Stimulated activated CD4-positive, alpha-beta T cell treated with anti-CD3 and anti-CD28 coated beads, Interleukin-12 subunit alpha, Interleukin-12 subunit beta, amount 100 ng/mL, for 48 hours (primary cell): ENCODE results near the gene FRMD4A.

Experiments used
- DNase-seq, 3 donors: peaks; one replicate each; pipeline ENCODE4 v3.0.0-alpha.2; 2020; ENCODE audit warnings: low read depth in 2 of 3, low spot score in 1 of 3

FRMD4A gene

DNA sequence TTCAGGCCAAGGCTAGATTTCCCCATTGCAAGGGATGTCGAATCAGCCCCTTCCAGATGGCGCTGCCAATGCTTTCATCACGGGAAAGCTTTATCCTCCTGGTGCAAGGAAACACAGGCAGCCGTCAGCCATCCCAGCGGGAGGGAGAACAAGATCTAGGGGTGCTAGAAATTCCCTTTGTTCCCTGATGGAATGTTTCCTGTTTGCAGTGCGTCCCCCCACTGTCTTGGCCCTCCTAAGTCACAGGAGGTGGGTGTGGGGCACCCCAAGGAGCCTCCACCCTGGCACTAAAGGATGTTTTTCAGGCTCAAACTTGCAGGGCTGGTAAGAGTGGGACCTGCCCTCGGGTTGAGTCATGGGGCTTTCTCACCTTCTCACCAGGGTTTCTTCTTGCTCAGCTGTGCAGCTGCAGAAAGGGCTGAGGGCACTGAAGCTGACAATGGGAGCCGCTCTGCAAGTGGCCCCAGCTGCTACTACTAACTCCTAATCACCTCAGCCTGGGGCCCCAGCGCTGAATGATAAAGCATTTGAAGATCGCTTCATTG, 640.4 kb downstream of the FRMD4A start:
- DNase-seq = no peak

DNA sequence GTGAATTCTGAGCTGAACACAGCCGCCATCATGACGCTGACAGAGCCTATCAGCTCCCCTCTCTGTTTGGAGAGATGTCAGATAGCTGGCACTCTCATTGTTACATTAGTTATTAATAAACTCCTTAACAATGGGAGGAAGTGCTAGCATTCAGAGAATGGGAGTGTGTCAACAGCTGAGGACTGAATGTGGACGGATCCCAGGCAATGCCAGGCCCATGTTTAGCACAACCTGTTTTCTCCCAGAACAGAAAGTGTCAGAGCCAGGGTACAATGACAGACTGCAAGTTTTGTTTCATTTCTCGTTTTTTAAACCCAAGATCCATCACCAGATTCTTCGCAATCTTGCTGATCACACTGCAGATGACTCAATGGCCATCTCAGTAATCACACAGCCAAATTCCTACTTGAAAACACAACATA, 644.4 kb downstream of the FRMD4A start:
- DNase-seq = no peak

DNA sequence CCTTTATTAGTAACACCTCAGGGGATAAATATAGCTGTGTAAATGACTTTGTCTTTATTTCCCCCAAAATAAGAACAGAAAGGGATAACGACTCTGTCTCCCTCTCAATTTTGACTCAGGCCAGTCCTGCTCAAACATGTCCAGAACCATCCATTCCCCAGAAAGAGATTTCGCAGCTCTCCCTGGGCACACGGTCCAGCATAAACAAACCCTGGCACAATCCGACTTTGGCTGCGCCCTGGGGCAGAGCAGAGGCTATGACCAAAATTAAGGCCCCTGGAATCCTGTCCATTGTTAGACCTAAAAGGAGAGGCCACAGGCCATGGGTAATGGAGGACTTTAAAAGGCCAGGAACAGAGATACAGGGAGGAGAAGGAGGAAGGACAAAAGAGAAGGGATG, 644.8 kb downstream of the FRMD4A start:
- DNase-seq = no peak

DNA sequence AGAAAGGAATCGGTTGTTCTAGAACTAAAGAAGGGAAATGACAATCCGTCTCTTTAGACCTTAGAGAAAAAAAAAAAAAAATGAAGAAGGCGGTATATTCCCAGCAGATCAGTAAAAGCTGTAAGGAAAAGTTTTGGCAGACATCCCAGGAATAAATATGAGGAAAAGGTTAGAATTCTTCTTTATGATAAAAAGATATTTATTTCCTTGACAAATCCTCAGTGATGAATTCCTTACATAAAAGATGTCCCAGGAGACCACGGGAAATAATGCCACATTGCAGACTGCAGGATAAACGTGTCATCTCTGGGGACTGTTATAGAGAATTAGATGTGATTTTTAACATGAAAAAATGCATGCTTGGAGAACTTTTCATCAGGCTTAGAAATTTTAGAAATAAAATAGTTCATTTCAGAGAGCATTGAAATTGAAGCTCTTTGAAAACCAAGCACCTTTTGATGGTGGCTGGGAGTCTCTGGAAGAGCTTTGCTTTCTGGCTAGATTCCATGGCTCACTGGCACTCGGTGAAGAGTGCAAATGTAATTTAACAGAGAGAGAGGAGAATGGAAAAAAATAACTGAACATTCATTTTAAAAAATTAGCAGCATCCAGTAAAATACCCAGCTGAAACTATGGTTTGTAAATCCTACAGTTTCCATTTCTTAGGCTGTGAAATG, 645.8 kb downstream of the FRMD4A start:
- DNase-seq = no peak

DNA sequence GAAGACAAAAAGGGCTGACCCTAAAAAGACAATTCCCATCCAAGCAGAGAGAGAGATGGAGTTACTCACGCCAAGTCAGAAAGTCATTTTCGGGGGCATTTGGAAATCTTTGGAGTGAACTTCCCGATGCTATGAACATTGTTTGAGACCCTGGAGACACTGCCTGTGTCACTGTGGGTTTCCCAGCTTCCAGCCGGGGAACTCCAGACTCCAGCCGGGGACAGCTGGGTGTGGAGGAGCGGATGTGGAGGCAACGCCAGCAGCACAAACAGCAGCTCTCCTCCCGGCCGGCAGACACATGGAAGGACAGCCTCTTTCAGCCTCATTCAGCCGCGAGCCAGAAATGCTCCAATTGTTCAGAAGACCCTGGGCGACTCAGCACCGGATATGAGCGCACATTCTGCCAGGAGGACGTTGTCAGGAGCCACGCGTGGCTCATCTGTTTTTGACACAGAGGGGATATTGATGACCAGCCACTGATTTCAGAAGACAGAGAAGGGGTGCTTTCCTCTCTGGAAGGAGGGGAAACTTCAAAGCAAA, 646.4 kb downstream of the FRMD4A start:
- no peak for DNase-seq

DNA sequence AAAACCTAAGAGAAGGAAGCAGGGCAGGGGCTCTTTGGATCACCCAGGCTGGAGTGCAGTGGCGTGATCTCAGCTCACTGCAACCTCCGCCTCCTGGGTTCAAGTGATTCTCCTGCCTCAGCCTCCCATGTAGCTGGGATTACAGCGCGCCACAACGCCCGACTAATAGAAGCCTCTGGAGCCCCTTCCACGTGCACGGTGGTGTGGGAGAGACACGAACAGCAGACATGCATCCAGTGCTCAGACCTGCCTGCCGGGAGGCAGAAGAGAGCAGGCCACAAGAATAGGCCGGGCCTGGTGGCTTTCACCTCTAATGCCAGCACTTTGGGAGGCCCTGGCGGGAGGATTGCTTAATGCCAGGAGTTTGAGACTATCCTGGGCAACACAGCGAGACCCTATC, 647.7 kb downstream of the FRMD4A start:
- DNase-seq = no peak

DNA sequence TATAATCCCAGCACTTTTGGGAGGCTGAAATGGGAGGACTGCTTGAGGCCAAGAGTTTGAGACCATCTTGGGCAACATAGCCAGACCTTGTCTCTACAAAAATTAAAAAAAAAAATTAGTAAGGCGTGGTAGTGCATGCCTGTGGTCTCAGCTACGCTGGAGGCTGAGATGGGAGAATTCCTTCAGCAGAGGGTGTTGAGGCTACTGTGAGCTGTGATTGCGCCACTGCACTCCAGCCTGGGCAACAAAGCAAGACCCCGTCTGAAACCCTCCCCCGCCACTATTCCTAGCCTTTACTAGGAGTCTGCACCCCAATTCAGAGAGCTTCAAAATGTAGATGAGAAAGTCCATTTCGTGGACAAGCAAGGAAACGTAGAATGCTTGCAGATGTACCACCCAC, 648.8 kb downstream of the FRMD4A start:
- no peak for DNase-seq

DNA sequence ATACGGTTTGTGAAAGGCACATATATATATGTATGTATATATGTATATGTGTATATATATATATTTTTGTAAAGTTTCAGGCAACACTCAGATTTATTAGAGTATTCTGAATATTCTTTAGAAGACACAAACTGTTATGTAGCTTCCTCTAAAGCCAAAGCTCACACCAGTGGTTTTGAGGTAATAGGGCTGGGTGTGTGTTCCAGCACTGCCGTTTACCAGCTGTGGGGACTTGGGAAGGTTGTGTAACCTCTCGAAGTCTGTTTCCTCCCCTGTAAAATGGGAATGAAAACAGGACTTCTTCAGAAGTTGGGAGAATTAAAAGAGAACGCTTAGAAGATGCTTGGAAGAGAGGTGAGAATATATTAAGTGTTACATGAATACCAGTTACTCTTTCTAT, 649.2 kb downstream of the FRMD4A start:
- DNase-seq = no peak

DNA sequence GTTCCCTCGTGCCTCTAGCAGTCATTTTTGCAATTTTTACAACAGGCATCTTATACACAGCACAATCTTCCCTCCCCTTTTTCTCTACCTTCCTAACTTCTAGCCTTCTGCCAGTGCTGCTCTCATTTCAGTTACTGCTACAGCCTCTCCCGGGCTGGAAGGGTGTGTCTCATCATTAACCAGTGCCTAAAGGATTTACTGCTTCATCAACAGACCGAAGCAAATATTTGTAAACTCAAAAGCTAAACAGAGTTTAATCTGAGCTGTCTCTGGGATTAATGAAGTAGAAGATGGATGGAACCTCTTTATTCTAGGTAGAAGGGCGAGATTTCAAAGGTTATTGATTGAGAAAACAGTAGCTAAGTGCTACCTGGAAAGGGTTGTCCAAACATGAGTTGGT, 649.6 kb downstream of the FRMD4A start:
- no peak for DNase-seq

DNA sequence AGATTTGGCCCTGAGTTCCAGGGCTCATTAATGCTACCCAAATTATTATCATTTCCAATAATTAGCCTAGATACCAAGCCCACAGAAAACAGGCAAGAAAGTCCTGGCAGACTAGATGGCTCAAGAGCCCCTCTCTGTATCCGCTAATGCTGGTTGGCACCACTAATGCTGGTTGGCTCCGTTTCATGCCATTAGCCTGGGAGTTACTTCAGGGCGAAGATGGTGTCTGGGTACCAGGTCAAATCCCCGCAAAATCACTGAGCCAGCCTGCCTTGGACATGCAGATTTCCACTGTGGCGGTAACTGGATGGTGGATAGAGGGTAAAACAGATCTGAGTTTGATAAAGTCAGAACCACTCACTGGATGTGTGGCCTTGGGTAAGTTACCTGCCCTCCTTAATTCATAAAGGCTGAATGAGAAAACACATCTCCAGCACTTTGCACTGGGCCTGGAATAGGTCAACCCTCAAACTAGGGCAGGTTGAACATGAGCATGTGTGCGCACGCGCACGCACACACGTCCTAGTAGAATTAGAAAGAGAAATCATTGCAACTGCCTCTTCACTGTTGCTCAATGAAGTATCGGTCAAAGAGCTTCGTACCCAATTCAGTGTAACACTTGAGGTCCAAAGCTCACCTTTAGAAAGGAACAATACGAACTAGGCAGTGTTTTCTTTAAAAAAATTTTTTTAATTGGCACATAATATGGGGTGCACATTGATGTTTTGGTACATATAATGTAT, 652.5 kb downstream of the FRMD4A start:
- no peak for DNase-seq

DNA sequence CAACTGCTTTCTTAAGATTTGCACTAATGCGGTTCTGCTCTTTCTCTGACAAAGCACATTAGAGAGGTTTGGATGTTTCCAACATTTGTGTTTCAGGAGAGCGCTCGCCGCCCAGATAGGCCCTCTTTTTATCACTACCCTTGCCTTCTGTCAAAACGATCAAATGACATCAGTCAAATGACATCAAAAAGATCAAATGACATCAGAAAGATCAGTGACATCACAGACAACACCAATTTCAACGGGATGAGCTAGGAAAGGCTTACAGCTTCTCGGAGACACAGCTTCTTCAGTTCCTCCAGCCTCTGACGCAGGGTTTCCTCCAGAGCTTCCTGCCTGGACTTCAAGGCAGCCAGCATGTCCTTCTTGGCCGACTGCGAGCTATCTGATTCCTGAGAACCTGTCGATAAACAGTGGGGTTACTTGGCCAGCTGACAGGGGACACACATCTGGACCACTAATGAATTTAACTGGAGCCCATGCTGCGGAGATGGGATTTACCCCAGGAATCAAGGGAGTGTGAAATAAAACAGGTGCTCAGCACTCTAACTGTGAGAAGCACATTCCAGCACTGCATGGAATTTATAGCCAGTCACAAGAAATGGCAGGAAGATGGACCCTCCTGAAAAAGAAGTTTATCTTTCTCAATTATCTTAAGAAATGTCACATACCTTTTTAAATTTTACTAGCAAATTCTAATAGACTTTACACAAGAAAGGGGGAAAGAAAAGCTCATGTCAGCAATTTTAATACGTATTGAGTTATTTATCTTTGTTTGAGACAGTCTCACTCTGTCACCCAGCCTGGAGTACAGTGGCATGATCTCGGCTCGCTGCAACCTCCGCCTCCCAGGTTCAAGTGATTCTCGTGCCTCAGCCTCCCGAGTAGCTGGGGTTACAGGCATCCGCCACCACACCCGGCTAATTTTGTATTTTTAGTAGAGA, 655.8 kb downstream of the FRMD4A start:
- DNase-seq = no peak

DNA sequence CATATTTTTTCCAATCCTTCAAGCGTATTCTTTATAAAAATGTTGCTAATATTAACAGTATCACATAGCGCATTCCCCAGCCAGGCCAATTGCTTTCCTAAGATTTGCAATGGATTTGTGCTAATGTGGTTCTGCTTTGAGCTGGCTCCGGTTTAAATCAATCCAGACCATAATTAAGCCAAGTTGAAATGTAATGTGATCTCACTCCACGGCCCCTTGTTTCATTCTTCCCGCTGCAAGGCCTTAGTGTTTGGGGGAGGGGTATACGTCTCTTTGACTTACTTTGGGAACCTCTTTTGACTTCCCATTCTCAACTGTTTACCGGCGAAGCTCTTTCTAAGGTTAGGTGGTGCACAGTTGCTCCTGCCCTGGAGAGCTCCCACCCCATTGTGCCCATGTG, 657.6 kb downstream of the FRMD4A start:
- no peak for DNase-seq

DNA sequence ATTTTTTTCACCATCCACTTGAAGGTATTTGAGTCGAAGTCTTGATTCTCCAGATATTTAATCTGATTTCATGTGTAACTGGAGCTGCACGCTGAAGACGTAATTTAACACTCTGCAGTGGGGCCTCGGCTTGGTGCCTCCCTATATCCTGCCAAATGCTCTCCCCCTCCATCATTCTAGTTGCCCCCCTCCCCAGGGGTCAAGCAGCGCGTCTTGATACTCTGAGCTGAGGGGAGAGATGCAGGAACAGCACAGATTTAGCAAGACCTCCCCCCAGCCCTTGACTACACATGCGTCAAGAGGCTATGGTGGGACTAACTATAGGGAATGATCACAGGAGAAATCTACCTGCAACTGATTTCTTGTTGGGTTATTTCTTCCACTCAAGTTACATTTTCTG, 658.2 kb downstream of the FRMD4A start:
- DNase-seq = no peak

DNA sequence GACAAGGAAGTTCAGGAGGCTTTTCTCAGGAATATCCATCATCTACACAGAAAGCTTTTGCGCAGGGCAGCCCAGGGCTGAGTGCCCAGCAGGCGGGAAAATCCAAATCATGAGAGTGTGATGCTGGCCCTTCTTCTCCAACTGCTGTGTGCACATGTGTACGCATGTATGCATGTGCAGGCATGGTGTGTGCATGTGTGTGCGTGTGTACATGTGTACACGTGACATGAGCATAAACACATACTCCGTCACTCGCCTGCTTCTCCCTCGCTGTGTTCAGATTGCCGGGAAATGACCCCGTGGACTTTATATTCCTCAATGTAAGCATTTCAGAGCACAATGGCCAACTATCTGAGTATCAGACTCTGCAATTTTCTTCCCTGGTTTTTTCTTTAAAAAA, 658.8 kb downstream of the FRMD4A start:
- no peak for DNase-seq

DNA sequence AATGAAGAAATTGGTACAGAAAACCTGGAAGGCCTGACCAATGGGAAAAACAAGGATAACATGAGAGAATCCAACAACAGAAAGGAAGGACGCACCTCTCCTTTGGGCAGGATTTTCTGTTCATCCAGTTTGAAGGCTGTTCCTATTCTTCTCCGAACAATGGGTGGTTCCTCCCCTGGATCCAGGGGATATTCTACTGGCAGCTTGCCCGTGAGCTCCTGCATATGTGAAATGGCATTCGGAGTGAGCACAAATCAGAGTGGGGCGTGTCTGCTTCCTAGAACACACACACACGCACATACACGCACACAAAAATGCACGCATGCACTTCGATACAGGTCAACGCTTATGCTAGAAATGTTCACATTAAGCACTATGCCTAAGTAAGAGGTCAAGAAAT, 660.4 kb downstream of the FRMD4A start:
- DNase-seq = no peak

DNA sequence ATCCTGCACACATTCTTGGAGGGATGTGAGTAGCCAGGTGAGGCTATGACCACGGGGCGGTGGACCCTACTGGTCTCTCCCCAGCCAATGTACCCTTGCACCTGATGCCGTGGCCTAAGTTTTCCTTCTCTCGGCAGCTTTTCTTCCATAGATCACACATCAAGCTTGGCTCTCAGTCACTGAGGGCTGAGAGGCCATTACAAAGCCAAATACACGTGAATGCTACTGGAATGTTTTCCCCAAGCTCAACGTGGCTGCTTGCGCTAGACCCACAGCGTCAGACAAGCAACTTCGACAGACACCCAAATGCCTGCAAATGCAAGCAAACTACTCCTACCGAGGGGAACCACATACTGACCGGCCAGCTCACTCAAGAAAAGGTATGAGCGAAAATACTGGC, 660.8 kb downstream of the FRMD4A start:
- no peak for DNase-seq

DNA sequence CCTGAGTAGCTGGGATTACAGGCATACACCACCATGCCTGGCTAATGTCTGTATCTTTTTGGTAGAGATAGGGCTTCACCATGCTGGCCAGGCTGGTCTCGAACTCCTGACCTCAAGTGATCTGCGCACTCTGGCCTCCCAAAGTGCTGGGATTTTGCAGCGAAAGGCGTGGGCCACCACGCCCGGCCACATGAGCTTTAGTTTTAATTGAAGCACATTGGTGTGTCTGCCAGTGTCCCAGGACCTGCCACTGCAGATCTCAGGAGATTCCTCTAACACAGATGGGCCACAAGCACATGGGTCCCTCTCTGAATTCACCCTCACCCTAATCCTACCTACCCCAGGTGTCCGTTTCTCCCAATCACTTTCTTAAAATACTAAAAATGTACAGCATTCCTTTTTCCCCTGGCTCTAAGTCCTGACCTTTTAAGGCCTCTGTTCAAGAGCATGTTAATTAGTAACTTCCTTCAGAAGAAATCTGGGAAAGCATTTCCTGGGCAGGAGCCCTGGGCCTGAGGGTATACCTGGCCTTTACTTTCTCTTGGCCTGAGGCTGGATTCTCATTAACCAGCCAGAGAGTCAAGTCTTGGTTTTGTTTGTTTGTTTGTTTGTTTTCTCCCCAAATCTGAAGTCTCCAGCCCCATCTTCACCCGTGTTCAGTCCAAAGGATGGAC, 661.4 kb downstream of the FRMD4A start:
- no peak for DNase-seq

DNA sequence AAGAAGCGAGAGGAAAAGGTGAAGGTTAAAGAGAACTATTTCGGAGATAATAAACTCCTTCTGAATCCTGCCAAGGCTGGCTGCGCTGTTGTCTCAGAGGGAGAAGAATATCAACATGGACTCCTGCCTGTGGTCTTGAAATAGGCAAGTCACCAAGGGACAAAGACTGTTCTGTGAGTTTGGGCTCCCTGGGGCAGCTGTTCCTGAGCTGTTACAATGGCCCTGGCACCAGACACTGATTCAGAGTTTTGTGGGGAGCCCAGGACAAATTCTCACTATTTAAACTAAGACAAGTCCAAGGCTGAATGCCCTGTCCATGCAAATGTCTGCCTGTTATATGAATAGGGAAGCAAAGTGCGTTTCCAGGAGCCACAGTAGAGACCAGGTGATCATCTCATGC, 662.6 kb downstream of the FRMD4A start:
- DNase-seq = no peak

DNA sequence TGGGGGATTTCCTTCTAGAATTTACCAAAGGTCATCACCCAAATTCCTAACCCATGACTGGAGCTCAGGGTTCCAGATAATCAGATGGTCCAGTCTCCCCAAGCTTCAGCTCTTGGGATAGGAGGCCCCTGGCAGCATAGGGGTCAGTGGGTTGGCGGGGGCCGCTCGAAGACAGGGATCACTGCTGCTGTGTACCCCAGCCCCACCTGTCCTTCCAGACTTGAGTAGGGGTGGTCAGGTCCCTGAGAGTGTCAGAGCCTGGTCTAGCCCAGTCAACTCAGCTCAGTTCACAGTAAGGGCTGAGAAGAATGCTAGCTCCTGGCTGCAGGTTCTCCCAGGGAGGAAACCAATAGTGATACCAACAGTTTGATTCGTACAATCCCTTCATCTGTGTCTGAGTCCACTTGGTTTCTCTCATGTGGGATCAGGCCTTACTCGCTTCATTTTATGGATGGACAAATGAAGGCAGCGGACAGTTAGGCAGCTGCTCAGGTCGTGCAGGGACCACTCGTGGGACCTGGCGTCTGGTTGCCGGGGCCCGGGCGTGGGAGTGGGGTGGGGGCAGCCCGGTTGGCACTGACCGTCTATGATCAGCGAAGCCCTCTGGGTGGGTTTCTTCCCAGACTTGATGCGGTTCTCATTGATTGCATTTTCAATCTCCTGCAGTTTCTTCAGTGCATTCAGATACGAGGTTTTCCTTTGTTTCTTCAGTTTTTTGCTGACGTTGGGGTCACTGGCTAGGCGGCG, 665.0 kb downstream of the FRMD4A start:
- no peak for DNase-seq

DNA sequence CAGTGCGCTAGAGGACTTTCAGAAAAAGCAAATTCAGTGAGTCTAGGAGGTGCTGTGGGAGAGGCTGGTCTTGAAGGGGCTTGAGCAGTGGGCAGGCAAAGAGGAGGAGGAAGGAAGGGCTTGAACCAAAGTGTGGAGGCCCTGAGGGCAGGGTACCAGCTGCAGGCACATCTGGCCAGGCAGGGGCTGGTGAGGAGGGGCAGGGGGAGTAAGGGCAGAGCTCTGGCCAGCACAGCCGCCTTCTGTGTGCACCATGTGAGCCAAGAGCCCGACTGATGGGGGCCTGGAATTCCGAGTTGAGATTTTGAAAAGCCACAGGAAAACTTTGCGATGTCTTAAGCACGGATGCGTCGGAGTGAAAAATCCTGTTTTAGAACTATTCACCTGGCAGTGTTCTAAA, 669.5 kb downstream of the FRMD4A start:
- DNase-seq = no peak
